GM23338 (cell line): ENCODE measurements around the gene DDAH2. TPM values are rescaled to one million over a fixed set of nuclear protein-coding genes. Genes with fewer than 3 reads are reported as not detected.

Experiments
- ATAC-seq: fragments of 200-7000 bp; cut with Tn5 transposase; 3 replicates; pipeline ENCODE4 v1.9.1; 2020
- DNase-seq: peaks from one replicate; pipeline ENCODE4 v3.0.0-alpha.2; 2015; ENCODE audit warnings: low spot score
- H2AFZ ChIP-seq: fragments of 200-600 bp; sonication (generic); 2 replicates; pipeline ENCODE4 v1.8.0; 2016; ENCODE audit warnings: antibody characterized with exemption, mild to moderate bottlenecking, moderate library complexity
- H3F3A ChIP-seq: fragments of 200-600 bp; sonication (generic); replicated peaks from 2 replicates; pipeline ENCODE4 v1.8.0; 2017; ENCODE audit warnings: antibody characterized with exemption, mixed run types, low read depth
- H3K27ac ChIP-seq: fragments of 200-600 bp; sonication (generic); 2 replicates; pipeline ENCODE4 v1.6.1; 2016; ENCODE audit warnings: low read depth
- H3K27me3 ChIP-seq: fragments of 200-600 bp; sonication (generic); 2 replicates; pipeline ENCODE4 v1.8.0; 2016; ENCODE audit warnings: mild to moderate bottlenecking, mixed run types, moderate library complexity; ENCODE audit not compliant: insufficient read depth
- H3K36me3 ChIP-seq: fragments of 200-600 bp; sonication (generic); 2 replicates; pipeline ENCODE4 v1.8.0; 2016; ENCODE audit warnings: mild to moderate bottlenecking; ENCODE audit not compliant: insufficient read depth
- H3K4me1 ChIP-seq: fragments of 200-600 bp; sonication (generic); 2 replicates; pipeline ENCODE4 v1.8.0; 2016; ENCODE audit warnings: mild to moderate bottlenecking, moderate library complexity; ENCODE audit not compliant: insufficient read depth
- H3K4me2 ChIP-seq: fragments of 200-600 bp; sonication (generic); 2 replicates; pipeline ENCODE4 v1.7.1; 2017; ENCODE audit warnings: mixed run types
- H3K4me3 ChIP-seq: fragments of 200-600 bp; sonication (generic); 2 replicates; pipeline ENCODE4 v1.6.1; 2016; ENCODE audit warnings: mixed run types
- H3K79me2 ChIP-seq: fragments of 200-600 bp; sonication (generic); replicated peaks from 2 replicates; pipeline ENCODE4 v1.8.0; 2017; ENCODE audit warnings: mild to moderate bottlenecking; ENCODE audit not compliant: insufficient read depth
- H3K9me2 ChIP-seq: fragments of 200-600 bp; sonication (generic); 2 replicates; pipeline ENCODE4 v1.8.0; 2017; ENCODE audit not compliant: insufficient read depth
- H4K20me1 ChIP-seq: fragments of 200-600 bp; sonication (generic); replicated peaks from 2 replicates; pipeline ENCODE4 v1.8.0; 2017; ENCODE audit warnings: mild to moderate bottlenecking; ENCODE audit not compliant: insufficient read depth
- H3K27ac Mint-ChIP-seq: 2 replicates; pipeline ENCODE4 v1.8.0; 2020; ENCODE audit warnings: inconsistent platforms, mild to moderate bottlenecking, moderate library complexity, mixed read lengths
- H3K27me3 Mint-ChIP-seq: 3 replicates; pipeline ENCODE4 v1.8.0; 2022; ENCODE audit warnings: low read depth, mild to moderate bottlenecking, moderate library complexity, mixed read lengths, inconsistent platforms; ENCODE audit not compliant: insufficient read depth, poor library complexity
- H3K36me3 Mint-ChIP-seq: 3 replicates; pipeline ENCODE4 v1.8.0; 2021; ENCODE audit warnings: low read depth, mild to moderate bottlenecking, inconsistent platforms, moderate library complexity, mixed read lengths
- H3K4me1 Mint-ChIP-seq: 3 replicates; pipeline ENCODE4 v1.8.0; 2020; ENCODE audit warnings: mild to moderate bottlenecking, inconsistent platforms, mixed read lengths
- H3K4me3 Mint-ChIP-seq: 3 replicates; pipeline ENCODE4 v1.8.0; 2021; ENCODE audit warnings: moderate library complexity, mild to moderate bottlenecking, inconsistent platforms, mixed read lengths
- H3K9me3 Mint-ChIP-seq: 3 replicates; pipeline ENCODE4 v1.8.0; 2020; ENCODE audit warnings: moderate library complexity, mild to moderate bottlenecking, inconsistent platforms, mixed read lengths
- CREB1 ChIP-seq: fragments of 250-450 bp; sonication (Bioruptor Pico); IDR thresholded peaks from 2 replicates; pipeline ENCODE4 v1.5.0; 2020; ENCODE audit warnings: low read depth, mild to moderate bottlenecking, moderate library complexity
- EZH2 ChIP-seq: fragments of 200-600 bp; sonication (generic); IDR thresholded peaks from one replicate; pipeline ENCODE4 v1.8.0; 2017; ENCODE audit warnings: antibody characterized with exemption, mild to moderate bottlenecking, low read depth; ENCODE audit not compliant: unreplicated experiment
- EZH2phosphoT487 ChIP-seq: fragments of 200-600 bp; sonication (generic); IDR thresholded peaks from one replicate; pipeline ENCODE4 v1.8.1; 2018; ENCODE audit warnings: antibody characterized with exemption; ENCODE audit not compliant: unreplicated experiment
- JUNB ChIP-seq: IDR thresholded peaks from one replicate; pipeline ENCODE4 v1.6.1; 2016; ENCODE audit warnings: antibody characterized with exemption; ENCODE audit not compliant: unreplicated experiment
- NANOG ChIP-seq: IDR thresholded peaks from 2 replicates; pipeline ENCODE4 v1.6.1; 2016; ENCODE audit warnings: antibody characterized with exemption, borderline replicate concordance
- POLR2AphosphoS5 ChIP-seq: IDR thresholded peaks from 2 replicates; pipeline ENCODE4 v1.6.1; 2016; ENCODE audit warnings: antibody characterized with exemption, low read depth
- REST ChIP-seq: IDR thresholded peaks from one replicate; pipeline ENCODE4 v1.6.1; 2018; ENCODE audit warnings: antibody characterized with exemption; ENCODE audit not compliant: unreplicated experiment
- STAT1 ChIP-seq: IDR thresholded peaks from one replicate; pipeline ENCODE4 v1.6.1; 2016; ENCODE audit warnings: antibody characterized with exemption; ENCODE audit not compliant: unreplicated experiment
- ZNF114 ChIP-seq: fragments of 250-450 bp; sonication (Bioruptor Pico); IDR thresholded peaks from 2 replicates; pipeline ENCODE4 v1.5.0; 2020; ENCODE audit warnings: mild to moderate bottlenecking, moderate library complexity
- ZNF331 ChIP-seq: fragments of 250-450 bp; sonication (Bioruptor Pico); IDR thresholded peaks from 2 replicates; pipeline ENCODE4 v1.5.0; 2020; ENCODE audit warnings: low read depth, mild to moderate bottlenecking, moderate library complexity
- polyA plus RNA-seq: library from polyadenylated mRNA; unstranded; fragments of >200 nt; fragmentation: Nextera tagmentation; extraction: Ambion mirVana; gene quantifications from 2 replicates; pipeline ENCODE4 v1.2.1, GENCODE V29; 2016
- total RNA-seq: library from RNA; depleted of rRNA; stranded (reverse); fragments of >200 nt; shearing (Covaris generic); gene quantifications from 2 replicates; pipeline ENCODE4 v1.2.3, GENCODE V29; 2014
- TF ChIP-seq, protein P1 (sequence below): fragments of 250-450 bp; sonication (Bioruptor Pico); IDR thresholded peaks from 2 replicates; pipeline ENCODE4 v1.5.0; 2020; ENCODE audit warnings: mild to moderate bottlenecking, moderate library complexity
- TF ChIP-seq, protein P2 (sequence below): IDR thresholded peaks from 2 replicates; pipeline ENCODE4 v1.6.1; 2016; ENCODE audit warnings: antibody characterized with exemption
- TF ChIP-seq, protein P3 (sequence below), 2 experiments: fragments of 200-600 bp in 1 of 2; sonication (generic) in 1 of 2; conservative IDR thresholded peaks; 2 replicates each; pipeline versions ENCODE4 v1.5.1 to v1.6.1; 2016 to 2017; ENCODE audit warnings: antibody characterized with exemption in 2 of 2, low read depth in 2 of 2, mild to moderate bottlenecking in 2 of 2, moderate library complexity in 1 of 2

Gene DDAH2
- total and polyA plus RNA-seq, 2 experiments from 2014 or later = 58.7 to 65.1 TPM

- no peak overlapping the region for H3K27ac Mint-ChIP-seq
- no peak overlapping the region for H3K27ac ChIP-seq
- TF ChIP-seq CREB1 (CRISPR knock-in tag) (no peak), JUNB (no peak), EZH2 (no peak), NANOG (no peak), ZNF114 (CRISPR knock-in tag) (no peak), POLR2AphosphoS5 (no peak), ZNF331 (no peak), REST (no peak), EZH2phosphoT487 (no peak), STAT1 (no peak)
- TF ChIP-seq, protein P1, sequence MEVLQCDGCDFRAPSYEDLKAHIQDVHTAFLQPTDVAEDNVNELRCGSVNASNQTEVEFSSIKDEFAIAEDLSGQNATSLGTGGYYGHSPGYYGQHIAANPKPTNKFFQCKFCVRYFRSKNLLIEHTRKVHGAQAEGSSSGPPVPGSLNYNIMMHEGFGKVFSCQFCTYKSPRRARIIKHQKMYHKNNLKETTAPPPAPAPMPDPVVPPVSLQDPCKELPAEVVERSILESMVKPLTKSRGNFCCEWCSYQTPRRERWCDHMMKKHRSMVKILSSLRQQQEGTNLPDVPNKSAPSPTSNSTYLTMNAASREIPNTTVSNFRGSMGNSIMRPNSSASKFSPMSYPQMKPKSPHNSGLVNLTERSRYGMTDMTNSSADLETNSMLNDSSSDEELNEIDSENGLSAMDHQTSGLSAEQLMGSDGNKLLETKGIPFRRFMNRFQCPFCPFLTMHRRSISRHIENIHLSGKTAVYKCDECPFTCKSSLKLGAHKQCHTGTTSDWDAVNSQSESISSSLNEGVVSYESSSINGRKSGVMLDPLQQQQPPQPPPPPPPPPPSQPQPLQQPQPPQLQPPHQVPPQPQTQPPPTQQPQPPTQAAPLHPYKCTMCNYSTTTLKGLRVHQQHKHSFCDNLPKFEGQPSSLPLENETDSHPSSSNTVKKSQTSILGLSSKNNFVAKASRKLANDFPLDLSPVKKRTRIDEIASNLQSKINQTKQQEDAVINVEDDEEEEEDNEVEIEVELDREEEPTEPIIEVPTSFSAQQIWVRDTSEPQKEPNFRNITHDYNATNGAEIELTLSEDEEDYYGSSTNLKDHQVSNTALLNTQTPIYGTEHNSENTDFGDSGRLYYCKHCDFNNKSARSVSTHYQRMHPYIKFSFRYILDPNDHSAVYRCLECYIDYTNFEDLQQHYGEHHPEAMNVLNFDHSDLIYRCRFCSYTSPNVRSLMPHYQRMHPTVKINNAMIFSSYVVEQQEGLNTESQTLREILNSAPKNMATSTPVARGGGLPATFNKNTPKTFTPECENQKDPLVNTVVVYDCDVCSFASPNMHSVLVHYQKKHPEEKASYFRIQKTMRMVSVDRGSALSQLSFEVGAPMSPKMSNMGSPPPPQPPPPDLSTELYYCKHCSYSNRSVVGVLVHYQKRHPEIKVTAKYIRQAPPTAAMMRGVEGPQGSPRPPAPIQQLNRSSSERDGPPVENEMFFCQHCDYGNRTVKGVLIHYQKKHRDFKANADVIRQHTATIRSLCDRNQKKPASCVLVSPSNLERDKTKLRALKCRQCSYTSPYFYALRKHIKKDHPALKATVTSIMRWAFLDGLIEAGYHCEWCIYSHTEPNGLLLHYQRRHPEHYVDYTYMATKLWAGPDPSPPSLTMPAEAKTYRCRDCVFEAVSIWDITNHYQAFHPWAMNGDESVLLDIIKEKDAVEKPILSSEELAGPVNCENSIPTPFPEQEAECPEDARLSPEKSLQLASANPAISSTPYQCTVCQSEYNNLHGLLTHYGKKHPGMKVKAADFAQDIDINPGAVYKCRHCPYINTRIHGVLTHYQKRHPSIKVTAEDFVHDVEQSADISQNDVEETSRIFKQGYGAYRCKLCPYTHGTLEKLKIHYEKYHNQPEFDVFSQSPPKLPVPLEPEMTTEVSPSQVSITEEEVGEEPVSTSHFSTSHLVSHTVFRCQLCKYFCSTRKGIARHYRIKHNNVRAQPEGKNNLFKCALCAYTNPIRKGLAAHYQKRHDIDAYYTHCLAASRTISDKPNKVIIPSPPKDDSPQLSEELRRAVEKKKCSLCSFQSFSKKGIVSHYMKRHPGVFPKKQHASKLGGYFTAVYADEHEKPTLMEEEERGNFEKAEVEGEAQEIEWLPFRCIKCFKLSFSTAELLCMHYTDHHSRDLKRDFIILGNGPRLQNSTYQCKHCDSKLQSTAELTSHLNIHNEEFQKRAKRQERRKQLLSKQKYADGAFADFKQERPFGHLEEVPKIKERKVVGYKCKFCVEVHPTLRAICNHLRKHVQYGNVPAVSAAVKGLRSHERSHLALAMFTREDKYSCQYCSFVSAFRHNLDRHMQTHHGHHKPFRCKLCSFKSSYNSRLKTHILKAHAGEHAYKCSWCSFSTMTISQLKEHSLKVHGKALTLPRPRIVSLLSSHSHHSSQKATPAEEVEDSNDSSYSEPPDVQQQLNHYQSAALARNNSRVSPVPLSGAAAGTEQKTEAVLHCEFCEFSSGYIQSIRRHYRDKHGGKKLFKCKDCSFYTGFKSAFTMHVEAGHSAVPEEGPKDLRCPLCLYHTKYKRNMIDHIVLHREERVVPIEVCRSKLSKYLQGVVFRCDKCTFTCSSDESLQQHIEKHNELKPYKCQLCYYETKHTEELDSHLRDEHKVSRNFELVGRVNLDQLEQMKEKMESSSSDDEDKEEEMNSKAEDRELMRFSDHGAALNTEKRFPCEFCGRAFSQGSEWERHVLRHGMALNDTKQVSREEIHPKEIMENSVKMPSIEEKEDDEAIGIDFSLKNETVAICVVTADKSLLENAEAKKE (CRISPR knock-in tag) = no peak
- TF ChIP-seq, protein P2, sequence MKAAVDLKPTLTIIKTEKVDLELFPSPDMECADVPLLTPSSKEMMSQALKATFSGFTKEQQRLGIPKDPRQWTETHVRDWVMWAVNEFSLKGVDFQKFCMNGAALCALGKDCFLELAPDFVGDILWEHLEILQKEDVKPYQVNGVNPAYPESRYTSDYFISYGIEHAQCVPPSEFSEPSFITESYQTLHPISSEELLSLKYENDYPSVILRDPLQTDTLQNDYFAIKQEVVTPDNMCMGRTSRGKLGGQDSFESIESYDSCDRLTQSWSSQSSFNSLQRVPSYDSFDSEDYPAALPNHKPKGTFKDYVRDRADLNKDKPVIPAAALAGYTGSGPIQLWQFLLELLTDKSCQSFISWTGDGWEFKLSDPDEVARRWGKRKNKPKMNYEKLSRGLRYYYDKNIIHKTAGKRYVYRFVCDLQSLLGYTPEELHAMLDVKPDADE = no peak
- TF ChIP-seq, protein P3, sequence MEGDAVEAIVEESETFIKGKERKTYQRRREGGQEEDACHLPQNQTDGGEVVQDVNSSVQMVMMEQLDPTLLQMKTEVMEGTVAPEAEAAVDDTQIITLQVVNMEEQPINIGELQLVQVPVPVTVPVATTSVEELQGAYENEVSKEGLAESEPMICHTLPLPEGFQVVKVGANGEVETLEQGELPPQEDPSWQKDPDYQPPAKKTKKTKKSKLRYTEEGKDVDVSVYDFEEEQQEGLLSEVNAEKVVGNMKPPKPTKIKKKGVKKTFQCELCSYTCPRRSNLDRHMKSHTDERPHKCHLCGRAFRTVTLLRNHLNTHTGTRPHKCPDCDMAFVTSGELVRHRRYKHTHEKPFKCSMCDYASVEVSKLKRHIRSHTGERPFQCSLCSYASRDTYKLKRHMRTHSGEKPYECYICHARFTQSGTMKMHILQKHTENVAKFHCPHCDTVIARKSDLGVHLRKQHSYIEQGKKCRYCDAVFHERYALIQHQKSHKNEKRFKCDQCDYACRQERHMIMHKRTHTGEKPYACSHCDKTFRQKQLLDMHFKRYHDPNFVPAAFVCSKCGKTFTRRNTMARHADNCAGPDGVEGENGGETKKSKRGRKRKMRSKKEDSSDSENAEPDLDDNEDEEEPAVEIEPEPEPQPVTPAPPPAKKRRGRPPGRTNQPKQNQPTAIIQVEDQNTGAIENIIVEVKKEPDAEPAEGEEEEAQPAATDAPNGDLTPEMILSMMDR (conservative IDR thresholded peaks at IDR 0.05; ENCODE audit: low read depth in 2 of 2) = no peak
- no peaks in the 10 kb centered on the region for H3K9me3 Mint-ChIP-seq
- no peaks in the 10 kb centered on the region for H3K79me2 ChIP-seq
- DNase-seq (no peak), ATAC-seq (no peak)
- peaks cover 5% of the 10 kb centered on the region for H3K27me3 Mint-ChIP-seq
- H3K4me3 ChIP-seq = no peak overlapping the region
- H3K36me3 Mint-ChIP-seq = peaks cover 25% of the 10 kb centered on the region
- H3K4me3 Mint-ChIP-seq = no peak overlapping the region
- H4K20me1 ChIP-seq = no peaks in the 10 kb centered on the region
- no peaks in the 10 kb centered on the region for H3F3A ChIP-seq
- peaks cover 6% of the 10 kb centered on the region; the same call in 1 of the 2 replicates for H3K36me3 ChIP-seq
- no peak overlapping the region for H2AFZ ChIP-seq
- no peaks in the 10 kb centered on the region for H3K4me1 ChIP-seq
- no peaks in the 10 kb centered on the region for H3K27me3 ChIP-seq
- no peaks in the 10 kb centered on the region for H3K9me2 ChIP-seq
- H3K4me1 Mint-ChIP-seq = no peaks in the 10 kb centered on the region
- H3K4me2 ChIP-seq = no peak overlapping the region
These were observed 36.2 kb downstream of the DDAH2 start for GRCh38 chr6:31692886-31693285.
